Peyer's patch (tissue), 4 donors: ENCODE data around the gene MYO15B.

Experiments
- CTCF ChIP-seq, 6 experiments: fragments of 450-650 bp in 4 of 6; fragments of 200-600 bp in 2 of 6; sonication (generic) in 1 of 6; IDR thresholded peaks; one replicate each; pipeline ENCODE4 v1.5.1; 2017 to 2019; ENCODE audit warnings: antibody characterized with exemption in 6 of 6, mild to moderate bottlenecking in 3 of 6, moderate library complexity in 1 of 6
- POLR2A ChIP-seq, 2 donors: fragments of 450-650 bp; IDR thresholded peaks; one replicate each; pipeline ENCODE4 v1.5.1; 2017; ENCODE audit warnings: antibody characterized with exemption in 2 of 2, mild to moderate bottlenecking in 2 of 2, moderate library complexity in 2 of 2

- TF ChIP-seq CTCF (IDR thresholded peaks at IDR 0.05) (no peak), POLR2A (IDR thresholded peaks at IDR 0.05) (no peak)
Measured at GRCh38 chr17:75661531-75661930, 73.9 kb downstream of the MYO15B start.
